DND-41 (cell line): Measurements from ENCODE around the gene SDHAF2.

Experiments used
- CTCF ChIP-seq: IDR thresholded peaks from 2 replicates; pipeline ENCODE4 v1.5.1; 2012; ENCODE audit warnings: borderline replicate concordance, low read length, moderate library complexity, mild to moderate bottlenecking; ENCODE audit not compliant: poor library complexity, severe bottlenecking; ENCODE audit errors: extremely low read depth
- EZH2 ChIP-seq: IDR thresholded peaks from 3 replicates; pipeline ENCODE4 v1.6.1; 2012; ENCODE audit warnings: borderline replicate concordance, low read depth, mild to moderate bottlenecking, moderate library complexity, low read length, inconsistent platforms; ENCODE audit not compliant: severe bottlenecking

DNA sequence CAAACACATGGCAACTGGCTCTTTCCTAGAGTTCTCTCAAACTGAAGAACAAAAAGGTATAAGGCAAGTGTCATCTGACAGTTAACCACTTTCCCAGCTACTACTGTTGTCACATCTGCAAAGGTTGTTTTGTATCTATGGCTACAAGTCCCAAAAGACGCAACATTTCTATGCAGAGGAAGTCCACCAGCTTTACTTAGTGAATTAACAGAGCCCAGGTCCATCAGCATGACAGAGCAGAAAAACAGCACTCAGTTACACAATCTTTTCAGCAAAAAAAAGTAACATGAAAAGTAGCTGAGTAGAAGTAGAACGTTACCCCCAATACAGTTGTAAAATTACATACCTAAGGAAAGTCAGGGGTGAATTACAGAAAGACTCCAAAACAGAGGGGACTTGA lies 12.3 kb upstream of the SDHAF2 start:
- TF ChIP-seq CTCF (no peak), EZH2 (no peak)
